HG03280 (cell line): ENCODE measurements around the gene MEX3C.

Source experiments
- ATAC-seq: cut with Tn5 transposase; IDR thresholded peaks from one replicate; pipeline ENCODE4 v1.9.1; 2021; ENCODE audit warnings: mild to moderate bottlenecking, moderate library complexity; ENCODE audit not compliant: unreplicated experiment

Gene MEX3C

DNA sequence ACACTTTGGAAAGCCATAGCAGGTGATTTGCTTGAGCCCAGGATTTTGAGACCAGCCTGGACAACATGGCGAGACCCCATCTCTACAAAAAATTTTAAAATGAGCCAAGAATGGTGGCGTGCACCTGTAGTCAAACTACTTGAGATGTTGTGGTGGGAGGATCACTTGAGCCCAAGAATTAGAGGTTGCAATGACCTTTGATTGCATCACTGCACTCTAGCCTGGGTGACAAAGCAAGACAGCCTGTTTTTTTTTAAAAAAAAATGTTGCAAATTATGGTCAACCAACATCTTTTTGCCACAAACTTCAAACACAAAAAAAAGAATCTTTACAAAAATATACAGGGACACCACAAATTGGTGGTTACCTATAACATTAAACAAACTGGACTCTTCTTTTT lies 40.3 kb downstream of the MEX3C start:
- ATAC-seq, result no peak

DNA sequence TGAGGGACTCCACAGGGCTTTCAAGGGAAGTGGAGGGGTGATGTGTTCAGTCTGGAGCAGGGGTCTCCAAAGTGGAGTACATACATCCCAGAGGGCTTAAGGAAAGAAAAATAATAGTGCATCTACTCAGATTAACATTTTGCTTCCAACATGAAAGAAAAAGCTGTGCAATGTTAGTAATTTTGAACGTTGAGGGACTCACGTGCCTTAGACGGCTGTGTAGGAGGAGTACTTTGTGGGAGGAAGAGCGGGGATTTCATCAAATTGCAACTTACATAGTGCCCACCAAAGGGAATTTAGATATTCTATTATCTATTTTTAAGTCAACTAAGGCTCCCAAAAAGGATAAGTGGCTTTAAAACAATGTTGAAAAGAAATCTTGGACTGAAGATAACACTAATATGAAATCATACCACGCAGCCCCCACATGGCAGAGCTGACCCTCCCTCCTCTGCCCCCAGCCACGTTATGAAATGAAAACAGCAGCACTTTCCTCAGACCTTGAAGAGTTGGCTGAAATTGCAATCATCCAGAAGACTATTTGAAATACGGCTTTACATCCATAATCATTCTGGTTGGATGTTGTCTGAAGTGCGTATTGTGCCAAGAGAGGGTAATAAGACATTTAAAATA lies 42.9 kb downstream of the MEX3C start:
- no peak for ATAC-seq

DNA sequence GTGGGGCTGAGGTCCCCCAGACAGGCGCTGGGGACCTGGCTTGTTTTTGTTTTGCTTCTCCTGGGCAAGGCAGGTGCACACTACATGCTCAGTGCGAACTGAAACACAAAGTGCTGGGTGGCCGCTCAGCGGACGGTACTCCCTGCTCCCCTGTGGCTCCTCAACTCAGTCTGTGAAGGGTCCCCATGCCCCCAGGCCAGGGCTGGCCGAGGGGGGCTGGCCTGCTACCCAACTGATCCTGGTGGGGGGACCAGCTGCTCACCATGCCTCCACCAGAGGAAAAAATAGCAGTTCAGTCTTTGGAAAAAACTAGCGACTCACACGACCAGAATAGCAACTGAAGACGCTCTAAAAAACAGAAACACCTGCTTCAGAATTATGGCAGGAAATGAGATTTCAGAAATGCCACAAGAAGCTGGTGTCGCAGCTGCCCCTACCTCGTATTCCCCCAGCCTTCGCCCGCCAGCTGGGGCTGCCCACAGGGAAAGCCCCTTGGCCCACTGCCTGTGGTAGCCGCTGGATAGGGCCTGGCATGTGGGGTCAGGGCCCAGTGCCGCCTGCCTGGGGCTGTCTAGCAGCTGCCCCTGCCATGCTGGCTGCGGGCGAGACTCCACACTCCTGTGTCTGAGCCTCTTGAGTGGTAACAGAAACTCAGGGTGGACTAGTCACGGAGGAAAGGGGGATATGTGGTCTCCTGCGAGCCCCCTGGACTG lies 43.7 kb downstream of the MEX3C start:
- peak; percentile 83 for ATAC-seq

DNA sequence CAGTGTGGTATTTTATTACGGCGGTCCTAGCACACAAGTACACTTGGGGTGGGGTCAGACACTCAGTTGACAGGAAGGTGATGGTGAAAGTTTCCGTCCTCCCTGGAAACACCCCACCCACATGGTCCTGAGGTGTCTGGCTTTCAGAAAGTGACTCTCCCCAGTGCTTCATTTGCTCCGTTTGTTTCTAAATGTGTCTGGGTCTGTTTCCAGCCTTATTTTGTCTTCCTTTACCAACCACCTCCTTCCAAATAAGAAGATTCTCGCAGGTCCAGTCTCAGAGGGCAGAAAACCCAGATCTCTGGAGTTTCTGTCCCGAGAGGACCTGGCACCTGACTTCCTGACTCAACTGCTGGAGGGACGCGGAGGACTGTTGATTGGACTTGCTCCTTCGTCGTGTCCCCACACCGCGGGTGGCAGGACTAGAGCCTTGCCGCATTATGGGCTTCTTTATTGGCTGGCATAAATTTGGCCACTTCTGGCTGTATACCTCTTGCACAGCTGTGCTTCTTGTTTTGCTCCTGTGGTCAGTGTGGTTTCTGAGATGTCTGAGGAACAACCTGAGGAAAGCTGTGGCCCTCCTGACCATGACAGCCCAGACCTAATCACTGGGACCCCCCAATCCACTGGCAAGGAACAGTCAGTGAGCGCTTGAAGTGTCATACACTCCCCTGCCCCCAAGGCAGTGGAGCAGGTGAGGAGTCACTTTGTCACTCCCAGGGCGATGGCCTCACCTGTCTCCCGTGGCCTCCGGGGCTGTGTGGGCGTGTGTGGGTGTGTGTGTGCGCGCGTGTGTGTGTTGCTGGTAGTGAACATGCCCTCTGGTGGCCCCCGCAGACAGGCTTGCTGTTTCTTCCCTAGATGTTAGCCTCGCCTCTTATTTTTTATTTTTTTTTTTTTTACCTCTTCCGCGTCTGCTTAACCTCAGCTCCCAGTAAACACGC lies 45.6 kb downstream of the MEX3C start:
- no peak for ATAC-seq

DNA sequence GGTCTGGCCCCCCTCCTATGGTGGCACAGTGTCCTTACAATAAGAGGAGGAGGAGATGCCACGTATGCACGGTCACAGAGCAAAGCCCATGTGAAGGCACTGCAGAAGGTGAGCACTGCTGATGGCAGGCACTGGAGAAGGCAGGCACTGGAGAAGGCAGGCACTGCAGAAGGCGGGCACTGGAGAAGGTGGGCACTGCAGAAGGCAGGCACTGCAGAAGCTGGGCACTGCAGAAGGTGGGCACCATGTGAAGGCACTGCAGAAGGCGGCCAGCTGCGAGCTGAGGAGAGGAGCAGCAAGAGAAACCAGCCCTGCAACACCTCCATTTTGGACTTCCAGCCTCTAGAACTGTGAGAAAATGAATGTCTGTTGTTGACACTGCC lies 46.3 kb downstream of the MEX3C start:
- no peak for ATAC-seq

DNA sequence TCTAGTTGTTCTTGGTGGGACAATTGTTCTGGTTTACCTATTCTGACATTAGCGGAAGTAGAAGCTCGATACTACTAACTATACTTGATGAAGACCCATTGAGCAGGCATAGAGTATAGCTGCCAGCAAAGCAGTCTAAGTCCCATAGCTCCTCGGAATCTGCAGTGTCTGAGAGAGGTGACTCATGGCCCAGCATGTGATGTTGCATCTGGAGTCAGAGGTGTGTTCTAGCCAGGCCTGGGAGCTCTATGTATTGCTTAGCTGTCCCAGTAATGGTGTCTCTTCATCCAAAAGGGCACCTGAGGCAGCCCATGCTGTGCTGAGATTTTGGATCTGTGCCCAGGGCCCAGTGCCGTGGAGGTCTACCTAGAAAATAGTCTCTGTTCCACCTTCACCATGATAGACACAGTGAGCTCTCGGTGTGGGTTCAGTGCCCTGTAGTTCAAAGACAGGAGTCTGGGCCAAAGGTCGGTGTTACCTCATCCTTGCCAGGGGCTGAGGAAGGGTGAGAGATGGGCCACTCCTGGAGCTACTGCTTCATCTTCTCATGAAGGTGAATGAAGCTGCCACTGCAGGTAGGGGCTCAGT lies 47.3 kb downstream of the MEX3C start:
- ATAC-seq, result no peak

DNA sequence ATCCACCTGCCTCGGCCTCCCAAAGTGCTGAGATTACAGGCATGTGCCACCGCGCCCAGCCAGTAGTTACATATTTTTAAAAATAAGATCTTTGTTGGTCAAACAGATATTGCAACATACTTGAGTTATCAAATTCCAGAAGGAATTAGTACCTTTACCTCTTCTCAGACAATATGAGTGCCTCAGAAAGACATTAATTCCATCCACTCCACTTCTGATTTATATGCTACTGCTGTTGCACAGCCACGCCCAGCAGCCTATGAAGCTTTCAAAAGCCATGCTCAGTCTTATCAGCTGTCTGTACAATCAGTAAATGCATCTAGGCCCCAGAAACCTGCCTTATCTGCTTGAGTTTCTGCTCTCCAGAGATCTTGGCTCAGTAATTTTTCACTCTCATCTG lies 47.8 kb downstream of the MEX3C start:
- no peak for ATAC-seq

DNA sequence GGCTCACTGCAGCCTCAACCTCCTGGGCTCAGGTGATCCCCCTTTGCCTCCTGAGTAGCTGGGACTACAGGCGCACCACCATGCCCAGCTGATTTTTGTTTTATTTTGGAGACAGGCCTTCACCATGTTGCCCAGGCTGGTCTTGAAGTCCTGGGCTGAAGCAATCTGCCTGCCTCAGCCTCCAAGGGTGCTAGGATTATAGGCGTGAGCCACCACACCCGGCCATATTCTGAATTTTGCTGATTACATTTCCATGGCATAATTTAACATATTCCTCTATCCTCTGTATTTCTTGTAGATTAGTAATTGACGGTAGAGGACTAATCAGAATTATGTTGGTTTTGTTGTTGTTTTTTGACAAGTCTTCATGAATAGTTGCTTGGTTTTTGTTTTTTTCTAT lies 50.6 kb downstream of the MEX3C start:
- ATAC-seq, result no peak

DNA sequence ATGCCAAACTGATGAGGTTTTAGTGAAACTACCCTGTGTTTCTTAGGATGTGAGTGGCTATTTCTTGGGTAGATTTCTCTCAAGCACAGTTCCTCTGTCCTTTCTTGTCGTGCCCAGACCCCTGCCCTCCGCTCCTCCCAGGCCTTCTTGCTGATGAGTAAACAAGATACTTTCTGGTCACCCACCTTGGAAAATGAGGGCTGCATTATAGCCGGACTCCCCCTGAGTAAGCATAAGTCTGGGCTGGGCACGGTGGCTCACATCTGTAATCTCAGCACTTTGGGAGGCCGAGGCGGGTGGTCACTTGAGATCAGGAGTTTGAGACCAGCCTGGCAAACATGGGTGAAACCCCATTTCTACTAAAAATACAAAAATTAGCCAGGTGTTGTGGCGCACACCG lies 58.5 kb downstream of the MEX3C start:
- no peak for ATAC-seq

DNA sequence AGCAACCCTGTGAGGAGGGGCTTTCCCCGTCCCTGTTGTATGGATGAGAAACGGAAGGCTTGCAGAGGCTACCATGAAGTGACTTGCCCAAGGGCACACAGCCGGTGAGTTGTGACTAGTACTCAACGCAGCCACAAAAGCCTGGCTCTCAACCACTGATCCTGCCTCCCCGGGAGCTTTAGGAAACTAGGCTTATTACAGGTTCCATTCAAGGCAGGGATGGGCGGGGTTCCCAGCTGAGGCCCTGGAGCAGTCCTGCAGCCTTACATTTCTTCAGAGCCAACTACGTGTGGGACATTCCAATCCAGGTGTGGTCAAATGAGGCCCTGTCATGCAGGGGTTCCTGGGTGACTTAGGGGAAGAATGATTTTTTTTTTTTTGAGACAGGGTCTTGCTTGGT lies 59.6 kb downstream of the MEX3C start:
- ATAC-seq, result no peak

DNA sequence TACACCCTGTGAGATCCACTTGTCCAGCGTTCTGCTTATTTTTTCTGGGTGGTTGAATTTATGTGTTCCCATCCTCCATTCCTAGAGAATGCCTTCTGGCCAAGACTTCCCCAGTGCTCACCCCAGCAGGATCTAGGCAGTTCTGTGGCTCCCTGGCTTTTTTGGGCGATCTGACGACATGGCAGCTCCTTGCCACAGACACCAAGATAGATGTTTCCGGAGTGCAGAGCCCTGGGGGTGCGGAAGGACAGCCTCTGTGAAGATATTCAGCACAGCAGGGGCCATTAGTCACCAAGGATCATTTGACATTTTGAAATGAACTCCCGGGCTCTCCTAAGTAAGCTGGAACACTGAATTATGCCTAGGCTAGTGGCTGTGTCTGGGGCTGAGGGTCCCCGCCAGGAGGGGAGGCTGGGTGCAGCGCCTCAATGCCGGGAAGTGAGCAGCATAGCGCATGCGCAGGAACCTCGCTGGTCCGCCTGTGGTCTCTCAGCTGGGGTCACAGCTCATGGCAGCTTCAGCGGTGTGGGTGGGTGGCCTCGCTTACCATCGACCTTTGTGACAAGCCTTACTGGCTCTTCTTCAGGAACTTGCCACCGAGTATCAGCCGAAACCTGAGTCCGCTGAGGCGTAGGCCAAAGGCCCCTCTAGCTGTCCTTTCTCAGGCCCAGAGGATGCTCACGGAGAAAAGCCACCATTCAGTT lies 60.3 kb downstream of the MEX3C start:
- ATAC-seq, result no peak

DNA sequence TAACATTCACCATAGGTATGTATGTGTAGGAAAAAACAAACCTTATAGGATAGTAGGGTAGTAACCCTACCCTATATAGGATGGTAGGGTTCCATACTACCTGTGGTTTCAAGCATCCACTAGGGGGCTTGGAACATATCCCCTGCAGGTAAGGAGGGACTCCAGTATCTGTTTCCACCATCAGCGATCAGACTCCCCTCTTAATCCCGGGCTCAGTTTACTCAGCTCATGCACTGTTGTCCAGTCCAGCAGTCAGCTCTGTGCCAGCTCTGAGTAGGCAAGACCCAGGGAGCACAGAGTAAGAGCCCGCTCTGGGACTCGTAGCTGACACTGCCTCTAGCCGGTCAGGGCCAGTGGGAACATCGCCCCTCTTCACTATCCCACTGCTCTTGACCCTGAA lies 61.7 kb downstream of the MEX3C start:
- ATAC-seq, result peak; percentile 44

DNA sequence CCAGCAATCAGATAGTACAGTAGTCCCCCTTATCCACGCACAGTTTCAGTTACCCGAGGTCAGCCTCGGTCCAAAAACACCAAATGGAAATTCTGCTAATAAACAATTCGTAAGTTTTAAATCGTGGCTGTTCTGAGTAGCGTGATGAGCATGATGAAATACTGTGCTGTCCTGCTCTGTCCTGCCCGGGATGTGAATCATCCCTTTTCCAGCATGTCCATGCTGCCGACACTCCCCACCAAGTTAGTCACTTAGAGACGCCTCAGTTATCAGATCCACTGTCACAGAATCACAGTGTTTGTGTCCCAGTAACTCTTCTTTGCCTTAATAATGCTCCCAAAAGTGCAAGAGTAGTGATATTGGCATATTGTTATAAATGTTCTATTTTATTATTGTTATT lies 62.1 kb downstream of the MEX3C start:
- ATAC-seq, result no peak

DNA sequence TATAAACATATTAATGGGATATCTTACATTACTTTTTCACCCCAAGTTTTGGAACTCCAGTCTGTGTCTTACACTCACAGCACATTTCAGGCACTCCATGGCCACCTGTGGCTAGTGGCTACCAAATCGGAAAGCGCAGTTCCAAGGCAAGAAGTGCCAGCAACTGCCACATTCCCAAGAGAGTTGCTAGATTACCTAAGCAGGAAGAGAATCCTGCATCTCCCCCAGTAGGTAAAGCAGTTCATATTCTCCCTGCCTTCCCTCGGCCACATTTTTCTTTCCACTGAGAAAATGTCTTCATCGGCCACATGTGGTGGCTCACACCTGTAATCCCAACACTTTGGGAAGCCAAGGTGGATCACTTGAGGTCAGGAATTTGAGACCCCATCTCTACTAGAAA lies 62.8 kb downstream of the MEX3C start:
- ATAC-seq, result no peak

DNA sequence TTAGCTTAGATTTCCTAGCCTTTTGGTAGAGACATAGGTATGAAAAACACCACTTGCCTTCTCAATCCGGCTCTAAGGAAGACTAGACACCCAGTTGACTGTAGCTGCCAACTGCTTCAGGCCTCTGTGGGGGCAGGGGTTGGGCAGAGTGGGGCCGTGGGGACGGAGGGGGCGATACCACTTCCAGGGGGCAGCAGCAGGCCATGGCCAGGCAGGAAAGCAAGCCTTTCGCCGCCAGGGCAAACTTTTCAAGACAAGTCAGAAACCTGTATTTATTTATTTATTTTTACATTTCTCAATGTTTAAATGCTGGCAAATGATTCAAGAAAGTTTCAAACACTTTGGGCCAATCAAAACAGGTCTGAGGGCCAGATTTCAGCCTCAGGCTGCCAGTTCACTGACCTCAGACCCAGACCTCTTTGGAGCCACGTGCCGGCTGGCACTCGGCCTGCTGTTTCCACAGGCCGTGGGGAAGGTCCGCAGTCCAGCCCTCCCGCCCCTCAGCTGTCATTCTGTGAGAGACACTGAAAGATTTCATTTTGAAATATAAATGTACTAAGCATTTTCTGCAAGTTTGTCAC lies 63.8 kb downstream of the MEX3C start:
- ATAC-seq, result no peak

DNA sequence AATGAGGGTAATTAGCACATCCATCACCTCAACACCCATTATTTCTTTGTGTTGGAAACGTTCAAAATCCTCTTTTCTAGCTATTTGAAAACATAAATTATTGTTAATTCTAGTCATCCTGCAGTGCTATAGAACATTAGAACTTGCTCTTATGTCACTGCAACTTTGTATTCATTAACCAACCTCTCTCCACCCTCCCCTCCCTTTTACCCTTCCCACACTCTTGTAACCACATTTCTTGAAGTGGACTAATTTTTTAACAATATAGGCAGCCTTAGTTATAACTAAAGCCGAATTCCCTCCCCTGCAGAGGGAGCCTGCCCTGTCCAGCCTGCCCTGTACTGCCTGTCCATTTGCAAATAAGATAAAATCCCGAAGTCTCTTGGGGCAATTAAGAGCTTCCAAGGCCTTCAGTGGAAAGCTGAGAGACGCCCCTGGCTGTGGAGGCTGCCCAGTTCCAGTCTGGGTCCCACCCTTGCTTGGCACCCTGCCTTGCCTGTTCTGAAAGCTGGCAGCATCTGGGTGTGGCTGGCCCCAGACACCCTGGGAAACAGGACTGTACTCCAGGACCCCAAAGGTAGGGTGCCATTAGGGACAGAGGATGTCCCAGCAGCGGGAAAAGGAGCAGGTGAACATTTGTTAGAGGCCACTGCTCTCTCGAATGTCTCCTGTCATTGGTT lies 65.1 kb downstream of the MEX3C start:
- no peak for ATAC-seq

DNA sequence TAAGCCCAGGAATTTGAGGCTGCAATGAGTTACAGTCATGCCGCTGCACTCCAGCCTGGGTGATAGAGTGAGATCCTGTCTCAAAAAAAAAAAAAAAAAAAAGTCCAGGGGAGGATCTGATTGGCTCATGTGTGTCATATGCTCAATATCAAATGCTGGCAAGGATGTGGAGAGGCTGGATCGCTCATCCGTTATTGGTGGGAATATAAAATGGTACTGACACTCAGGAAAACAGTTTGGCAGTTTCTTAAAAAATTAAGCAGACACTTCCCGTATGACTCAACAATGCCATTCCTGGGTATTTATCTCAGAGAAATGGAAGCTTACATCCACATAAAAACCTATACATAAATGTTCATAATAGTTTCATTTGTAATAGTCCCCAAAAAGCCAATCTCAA lies 68.9 kb downstream of the MEX3C start:
- ATAC-seq, result no peak

DNA sequence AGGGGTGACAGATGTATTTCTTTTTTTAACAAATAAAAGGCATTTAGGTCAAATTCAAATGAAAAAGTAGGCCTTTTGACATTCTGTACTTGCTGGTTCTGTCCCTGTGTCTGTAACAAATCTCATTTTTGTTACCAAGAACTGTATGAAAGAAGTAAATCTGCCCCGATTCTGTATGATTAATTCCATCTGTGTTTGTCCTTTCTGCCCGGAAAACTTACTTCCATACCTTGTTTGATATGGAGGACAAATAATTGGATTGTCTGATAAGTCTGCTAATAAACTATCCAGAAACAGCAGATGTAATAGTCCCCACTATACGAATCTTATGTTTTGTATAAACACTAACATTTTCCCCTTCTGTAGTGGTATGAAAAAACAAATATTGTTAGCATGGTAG lies 69.8 kb downstream of the MEX3C start:
- ATAC-seq, result no peak

DNA sequence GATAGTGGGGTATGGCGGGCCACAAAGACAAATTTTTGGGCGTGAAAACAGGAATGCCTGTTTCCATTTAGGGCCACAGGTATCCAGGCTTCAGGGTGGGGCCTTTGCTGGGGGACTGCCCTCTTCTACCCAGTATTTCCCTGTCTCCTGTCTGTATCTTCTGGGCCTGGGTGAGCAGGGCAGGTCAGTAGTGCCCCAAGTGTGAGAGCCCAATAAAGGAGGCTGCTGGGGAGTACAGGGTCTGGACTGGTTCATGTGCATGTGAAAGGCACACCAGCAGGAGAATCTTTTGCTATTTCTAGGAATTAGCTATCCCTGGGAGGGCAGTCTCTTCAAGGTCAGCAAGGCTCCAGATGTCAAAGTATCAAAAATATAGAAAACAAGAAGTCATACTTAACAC lies 71.5 kb downstream of the MEX3C start:
- no peak for ATAC-seq
